GM23338 (cell line): ENCODE measurements around the gene CHMP3. TPM values are rescaled to one million over a fixed set of nuclear protein-coding genes. Genes with fewer than 3 reads are reported as not detected.

Experiments
- ATAC-seq: fragments of 200-7000 bp; cut with Tn5 transposase; 3 replicates; pipeline ENCODE4 v1.9.1; 2020
- DNase-seq: peaks from one replicate; pipeline ENCODE4 v3.0.0-alpha.2; 2015; ENCODE audit warnings: low spot score
- H2AFZ ChIP-seq: fragments of 200-600 bp; sonication (generic); 2 replicates; pipeline ENCODE4 v1.8.0; 2016; ENCODE audit warnings: antibody characterized with exemption, mild to moderate bottlenecking, moderate library complexity
- H3F3A ChIP-seq: fragments of 200-600 bp; sonication (generic); replicated peaks from 2 replicates; pipeline ENCODE4 v1.8.0; 2017; ENCODE audit warnings: antibody characterized with exemption, mixed run types, low read depth
- H3K27ac ChIP-seq: fragments of 200-600 bp; sonication (generic); 2 replicates; pipeline ENCODE4 v1.6.1; 2016; ENCODE audit warnings: low read depth
- H3K27me3 ChIP-seq: fragments of 200-600 bp; sonication (generic); 2 replicates; pipeline ENCODE4 v1.8.0; 2016; ENCODE audit warnings: mild to moderate bottlenecking, mixed run types, moderate library complexity; ENCODE audit not compliant: insufficient read depth
- H3K36me3 ChIP-seq: fragments of 200-600 bp; sonication (generic); 2 replicates; pipeline ENCODE4 v1.8.0; 2016; ENCODE audit warnings: mild to moderate bottlenecking; ENCODE audit not compliant: insufficient read depth
- H3K4me1 ChIP-seq: fragments of 200-600 bp; sonication (generic); 2 replicates; pipeline ENCODE4 v1.8.0; 2016; ENCODE audit warnings: mild to moderate bottlenecking, moderate library complexity; ENCODE audit not compliant: insufficient read depth
- H3K4me2 ChIP-seq: fragments of 200-600 bp; sonication (generic); 2 replicates; pipeline ENCODE4 v1.7.1; 2017; ENCODE audit warnings: mixed run types
- H3K4me3 ChIP-seq: fragments of 200-600 bp; sonication (generic); 2 replicates; pipeline ENCODE4 v1.6.1; 2016; ENCODE audit warnings: mixed run types
- H3K79me2 ChIP-seq: fragments of 200-600 bp; sonication (generic); replicated peaks from 2 replicates; pipeline ENCODE4 v1.8.0; 2017; ENCODE audit warnings: mild to moderate bottlenecking; ENCODE audit not compliant: insufficient read depth
- H3K9me2 ChIP-seq: fragments of 200-600 bp; sonication (generic); 2 replicates; pipeline ENCODE4 v1.8.0; 2017; ENCODE audit not compliant: insufficient read depth
- H4K20me1 ChIP-seq: fragments of 200-600 bp; sonication (generic); replicated peaks from 2 replicates; pipeline ENCODE4 v1.8.0; 2017; ENCODE audit warnings: mild to moderate bottlenecking; ENCODE audit not compliant: insufficient read depth
- H3K27ac Mint-ChIP-seq: 2 replicates; pipeline ENCODE4 v1.8.0; 2020; ENCODE audit warnings: inconsistent platforms, mild to moderate bottlenecking, moderate library complexity, mixed read lengths
- H3K27me3 Mint-ChIP-seq: 3 replicates; pipeline ENCODE4 v1.8.0; 2022; ENCODE audit warnings: low read depth, mild to moderate bottlenecking, moderate library complexity, mixed read lengths, inconsistent platforms; ENCODE audit not compliant: insufficient read depth, poor library complexity
- H3K36me3 Mint-ChIP-seq: 3 replicates; pipeline ENCODE4 v1.8.0; 2021; ENCODE audit warnings: low read depth, mild to moderate bottlenecking, inconsistent platforms, moderate library complexity, mixed read lengths
- H3K4me1 Mint-ChIP-seq: 3 replicates; pipeline ENCODE4 v1.8.0; 2020; ENCODE audit warnings: mild to moderate bottlenecking, inconsistent platforms, mixed read lengths
- H3K4me3 Mint-ChIP-seq: 3 replicates; pipeline ENCODE4 v1.8.0; 2021; ENCODE audit warnings: moderate library complexity, mild to moderate bottlenecking, inconsistent platforms, mixed read lengths
- H3K9me3 Mint-ChIP-seq: 3 replicates; pipeline ENCODE4 v1.8.0; 2020; ENCODE audit warnings: moderate library complexity, mild to moderate bottlenecking, inconsistent platforms, mixed read lengths
- CREB1 ChIP-seq: fragments of 250-450 bp; sonication (Bioruptor Pico); IDR thresholded peaks from 2 replicates; pipeline ENCODE4 v1.5.0; 2020; ENCODE audit warnings: low read depth, mild to moderate bottlenecking, moderate library complexity
- EZH2 ChIP-seq: fragments of 200-600 bp; sonication (generic); IDR thresholded peaks from one replicate; pipeline ENCODE4 v1.8.0; 2017; ENCODE audit warnings: antibody characterized with exemption, mild to moderate bottlenecking, low read depth; ENCODE audit not compliant: unreplicated experiment
- EZH2phosphoT487 ChIP-seq: fragments of 200-600 bp; sonication (generic); IDR thresholded peaks from one replicate; pipeline ENCODE4 v1.8.1; 2018; ENCODE audit warnings: antibody characterized with exemption; ENCODE audit not compliant: unreplicated experiment
- JUNB ChIP-seq: IDR thresholded peaks from one replicate; pipeline ENCODE4 v1.6.1; 2016; ENCODE audit warnings: antibody characterized with exemption; ENCODE audit not compliant: unreplicated experiment
- NANOG ChIP-seq: IDR thresholded peaks from 2 replicates; pipeline ENCODE4 v1.6.1; 2016; ENCODE audit warnings: antibody characterized with exemption, borderline replicate concordance
- POLR2AphosphoS5 ChIP-seq: IDR thresholded peaks from 2 replicates; pipeline ENCODE4 v1.6.1; 2016; ENCODE audit warnings: antibody characterized with exemption, low read depth
- STAT1 ChIP-seq: IDR thresholded peaks from one replicate; pipeline ENCODE4 v1.6.1; 2016; ENCODE audit warnings: antibody characterized with exemption; ENCODE audit not compliant: unreplicated experiment
- ZNF114 ChIP-seq: fragments of 250-450 bp; sonication (Bioruptor Pico); IDR thresholded peaks from 2 replicates; pipeline ENCODE4 v1.5.0; 2020; ENCODE audit warnings: mild to moderate bottlenecking, moderate library complexity
- ZNF331 ChIP-seq: fragments of 250-450 bp; sonication (Bioruptor Pico); IDR thresholded peaks from 2 replicates; pipeline ENCODE4 v1.5.0; 2020; ENCODE audit warnings: low read depth, mild to moderate bottlenecking, moderate library complexity
- polyA plus RNA-seq: library from polyadenylated mRNA; unstranded; fragments of >200 nt; fragmentation: Nextera tagmentation; extraction: Ambion mirVana; gene quantifications from 2 replicates; pipeline ENCODE4 v1.2.1, GENCODE V29; 2016
- total RNA-seq: library from RNA; depleted of rRNA; stranded (reverse); fragments of >200 nt; shearing (Covaris generic); gene quantifications from 2 replicates; pipeline ENCODE4 v1.2.3, GENCODE V29; 2014
- TF ChIP-seq, protein P1 (sequence below): IDR thresholded peaks from one replicate; pipeline ENCODE4 v1.6.1; 2018; ENCODE audit warnings: antibody characterized with exemption; ENCODE audit not compliant: unreplicated experiment
- TF ChIP-seq, protein P2 (sequence below): IDR thresholded peaks from 2 replicates; pipeline ENCODE4 v1.6.1; 2016; ENCODE audit warnings: antibody characterized with exemption
- TF ChIP-seq, protein P3 (sequence below), 2 experiments: fragments of 200-600 bp in 1 of 2; sonication (generic) in 1 of 2; conservative IDR thresholded peaks; 2 replicates each; pipeline versions ENCODE4 v1.5.1 to v1.6.1; 2016 to 2017; ENCODE audit warnings: antibody characterized with exemption in 2 of 2, low read depth in 2 of 2, mild to moderate bottlenecking in 2 of 2, moderate library complexity in 1 of 2
- TF ChIP-seq, protein P4 (sequence below): fragments of 250-450 bp; sonication (Bioruptor Pico); IDR thresholded peaks from 2 replicates; pipeline ENCODE4 v1.5.0; 2020; ENCODE audit warnings: mild to moderate bottlenecking, moderate library complexity

CHMP3 gene
- total and polyA plus RNA-seq, 2 experiments from 2014 or later, result 15.5 to 15.6 TPM

DNA sequence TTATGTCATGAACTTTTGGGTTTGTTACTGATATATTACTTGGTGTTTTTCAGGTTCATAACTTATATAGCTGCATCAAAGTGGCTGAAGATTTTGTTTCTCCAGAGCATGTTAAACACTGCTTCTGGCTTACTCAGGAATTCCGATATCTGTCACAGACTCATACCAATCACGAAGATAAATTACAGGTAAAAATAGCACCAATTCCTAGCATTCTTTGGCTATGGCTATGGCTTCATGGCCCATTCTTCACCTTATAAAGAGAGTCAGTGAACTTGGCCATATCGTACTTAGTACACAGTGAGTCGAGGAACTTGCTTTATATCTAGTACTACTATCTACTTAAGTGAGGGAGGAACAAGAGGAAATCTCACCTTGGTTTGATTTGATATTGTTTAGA lies 72.2 kb downstream of the CHMP3 start:
- H3K4me1 ChIP-seq, result no peaks in the 10 kb centered on the region
- no peak overlapping the region for H2AFZ ChIP-seq
- H3K9me3 Mint-ChIP-seq, result peaks cover 13% of the 10 kb centered on the region; the same call in 2 of the 3 replicates
- H3K36me3 Mint-ChIP-seq, result peaks cover 66% of the 10 kb centered on the region
- no peak for ATAC-seq
- no peak overlapping the region for H3K27ac Mint-ChIP-seq
- TF ChIP-seq, protein P1, sequence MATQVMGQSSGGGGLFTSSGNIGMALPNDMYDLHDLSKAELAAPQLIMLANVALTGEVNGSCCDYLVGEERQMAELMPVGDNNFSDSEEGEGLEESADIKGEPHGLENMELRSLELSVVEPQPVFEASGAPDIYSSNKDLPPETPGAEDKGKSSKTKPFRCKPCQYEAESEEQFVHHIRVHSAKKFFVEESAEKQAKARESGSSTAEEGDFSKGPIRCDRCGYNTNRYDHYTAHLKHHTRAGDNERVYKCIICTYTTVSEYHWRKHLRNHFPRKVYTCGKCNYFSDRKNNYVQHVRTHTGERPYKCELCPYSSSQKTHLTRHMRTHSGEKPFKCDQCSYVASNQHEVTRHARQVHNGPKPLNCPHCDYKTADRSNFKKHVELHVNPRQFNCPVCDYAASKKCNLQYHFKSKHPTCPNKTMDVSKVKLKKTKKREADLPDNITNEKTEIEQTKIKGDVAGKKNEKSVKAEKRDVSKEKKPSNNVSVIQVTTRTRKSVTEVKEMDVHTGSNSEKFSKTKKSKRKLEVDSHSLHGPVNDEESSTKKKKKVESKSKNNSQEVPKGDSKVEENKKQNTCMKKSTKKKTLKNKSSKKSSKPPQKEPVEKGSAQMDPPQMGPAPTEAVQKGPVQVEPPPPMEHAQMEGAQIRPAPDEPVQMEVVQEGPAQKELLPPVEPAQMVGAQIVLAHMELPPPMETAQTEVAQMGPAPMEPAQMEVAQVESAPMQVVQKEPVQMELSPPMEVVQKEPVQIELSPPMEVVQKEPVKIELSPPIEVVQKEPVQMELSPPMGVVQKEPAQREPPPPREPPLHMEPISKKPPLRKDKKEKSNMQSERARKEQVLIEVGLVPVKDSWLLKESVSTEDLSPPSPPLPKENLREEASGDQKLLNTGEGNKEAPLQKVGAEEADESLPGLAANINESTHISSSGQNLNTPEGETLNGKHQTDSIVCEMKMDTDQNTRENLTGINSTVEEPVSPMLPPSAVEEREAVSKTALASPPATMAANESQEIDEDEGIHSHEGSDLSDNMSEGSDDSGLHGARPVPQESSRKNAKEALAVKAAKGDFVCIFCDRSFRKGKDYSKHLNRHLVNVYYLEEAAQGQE, result no peak
- TF ChIP-seq JUNB (no peak), STAT1 (no peak), ZNF114 (CRISPR knock-in tag) (no peak), ZNF331 (CRISPR knock-in tag) (no peak), EZH2 (no peak), NANOG (no peak), EZH2phosphoT487 (no peak), CREB1 (CRISPR knock-in tag) (no peak), POLR2AphosphoS5 (no peak)
- TF ChIP-seq, protein P2, sequence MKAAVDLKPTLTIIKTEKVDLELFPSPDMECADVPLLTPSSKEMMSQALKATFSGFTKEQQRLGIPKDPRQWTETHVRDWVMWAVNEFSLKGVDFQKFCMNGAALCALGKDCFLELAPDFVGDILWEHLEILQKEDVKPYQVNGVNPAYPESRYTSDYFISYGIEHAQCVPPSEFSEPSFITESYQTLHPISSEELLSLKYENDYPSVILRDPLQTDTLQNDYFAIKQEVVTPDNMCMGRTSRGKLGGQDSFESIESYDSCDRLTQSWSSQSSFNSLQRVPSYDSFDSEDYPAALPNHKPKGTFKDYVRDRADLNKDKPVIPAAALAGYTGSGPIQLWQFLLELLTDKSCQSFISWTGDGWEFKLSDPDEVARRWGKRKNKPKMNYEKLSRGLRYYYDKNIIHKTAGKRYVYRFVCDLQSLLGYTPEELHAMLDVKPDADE, result no peak
- TF ChIP-seq, protein P3, sequence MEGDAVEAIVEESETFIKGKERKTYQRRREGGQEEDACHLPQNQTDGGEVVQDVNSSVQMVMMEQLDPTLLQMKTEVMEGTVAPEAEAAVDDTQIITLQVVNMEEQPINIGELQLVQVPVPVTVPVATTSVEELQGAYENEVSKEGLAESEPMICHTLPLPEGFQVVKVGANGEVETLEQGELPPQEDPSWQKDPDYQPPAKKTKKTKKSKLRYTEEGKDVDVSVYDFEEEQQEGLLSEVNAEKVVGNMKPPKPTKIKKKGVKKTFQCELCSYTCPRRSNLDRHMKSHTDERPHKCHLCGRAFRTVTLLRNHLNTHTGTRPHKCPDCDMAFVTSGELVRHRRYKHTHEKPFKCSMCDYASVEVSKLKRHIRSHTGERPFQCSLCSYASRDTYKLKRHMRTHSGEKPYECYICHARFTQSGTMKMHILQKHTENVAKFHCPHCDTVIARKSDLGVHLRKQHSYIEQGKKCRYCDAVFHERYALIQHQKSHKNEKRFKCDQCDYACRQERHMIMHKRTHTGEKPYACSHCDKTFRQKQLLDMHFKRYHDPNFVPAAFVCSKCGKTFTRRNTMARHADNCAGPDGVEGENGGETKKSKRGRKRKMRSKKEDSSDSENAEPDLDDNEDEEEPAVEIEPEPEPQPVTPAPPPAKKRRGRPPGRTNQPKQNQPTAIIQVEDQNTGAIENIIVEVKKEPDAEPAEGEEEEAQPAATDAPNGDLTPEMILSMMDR (conservative IDR thresholded peaks at IDR 0.05; ENCODE audit: low read depth in 2 of 2), result no peak
- TF ChIP-seq, protein P4, sequence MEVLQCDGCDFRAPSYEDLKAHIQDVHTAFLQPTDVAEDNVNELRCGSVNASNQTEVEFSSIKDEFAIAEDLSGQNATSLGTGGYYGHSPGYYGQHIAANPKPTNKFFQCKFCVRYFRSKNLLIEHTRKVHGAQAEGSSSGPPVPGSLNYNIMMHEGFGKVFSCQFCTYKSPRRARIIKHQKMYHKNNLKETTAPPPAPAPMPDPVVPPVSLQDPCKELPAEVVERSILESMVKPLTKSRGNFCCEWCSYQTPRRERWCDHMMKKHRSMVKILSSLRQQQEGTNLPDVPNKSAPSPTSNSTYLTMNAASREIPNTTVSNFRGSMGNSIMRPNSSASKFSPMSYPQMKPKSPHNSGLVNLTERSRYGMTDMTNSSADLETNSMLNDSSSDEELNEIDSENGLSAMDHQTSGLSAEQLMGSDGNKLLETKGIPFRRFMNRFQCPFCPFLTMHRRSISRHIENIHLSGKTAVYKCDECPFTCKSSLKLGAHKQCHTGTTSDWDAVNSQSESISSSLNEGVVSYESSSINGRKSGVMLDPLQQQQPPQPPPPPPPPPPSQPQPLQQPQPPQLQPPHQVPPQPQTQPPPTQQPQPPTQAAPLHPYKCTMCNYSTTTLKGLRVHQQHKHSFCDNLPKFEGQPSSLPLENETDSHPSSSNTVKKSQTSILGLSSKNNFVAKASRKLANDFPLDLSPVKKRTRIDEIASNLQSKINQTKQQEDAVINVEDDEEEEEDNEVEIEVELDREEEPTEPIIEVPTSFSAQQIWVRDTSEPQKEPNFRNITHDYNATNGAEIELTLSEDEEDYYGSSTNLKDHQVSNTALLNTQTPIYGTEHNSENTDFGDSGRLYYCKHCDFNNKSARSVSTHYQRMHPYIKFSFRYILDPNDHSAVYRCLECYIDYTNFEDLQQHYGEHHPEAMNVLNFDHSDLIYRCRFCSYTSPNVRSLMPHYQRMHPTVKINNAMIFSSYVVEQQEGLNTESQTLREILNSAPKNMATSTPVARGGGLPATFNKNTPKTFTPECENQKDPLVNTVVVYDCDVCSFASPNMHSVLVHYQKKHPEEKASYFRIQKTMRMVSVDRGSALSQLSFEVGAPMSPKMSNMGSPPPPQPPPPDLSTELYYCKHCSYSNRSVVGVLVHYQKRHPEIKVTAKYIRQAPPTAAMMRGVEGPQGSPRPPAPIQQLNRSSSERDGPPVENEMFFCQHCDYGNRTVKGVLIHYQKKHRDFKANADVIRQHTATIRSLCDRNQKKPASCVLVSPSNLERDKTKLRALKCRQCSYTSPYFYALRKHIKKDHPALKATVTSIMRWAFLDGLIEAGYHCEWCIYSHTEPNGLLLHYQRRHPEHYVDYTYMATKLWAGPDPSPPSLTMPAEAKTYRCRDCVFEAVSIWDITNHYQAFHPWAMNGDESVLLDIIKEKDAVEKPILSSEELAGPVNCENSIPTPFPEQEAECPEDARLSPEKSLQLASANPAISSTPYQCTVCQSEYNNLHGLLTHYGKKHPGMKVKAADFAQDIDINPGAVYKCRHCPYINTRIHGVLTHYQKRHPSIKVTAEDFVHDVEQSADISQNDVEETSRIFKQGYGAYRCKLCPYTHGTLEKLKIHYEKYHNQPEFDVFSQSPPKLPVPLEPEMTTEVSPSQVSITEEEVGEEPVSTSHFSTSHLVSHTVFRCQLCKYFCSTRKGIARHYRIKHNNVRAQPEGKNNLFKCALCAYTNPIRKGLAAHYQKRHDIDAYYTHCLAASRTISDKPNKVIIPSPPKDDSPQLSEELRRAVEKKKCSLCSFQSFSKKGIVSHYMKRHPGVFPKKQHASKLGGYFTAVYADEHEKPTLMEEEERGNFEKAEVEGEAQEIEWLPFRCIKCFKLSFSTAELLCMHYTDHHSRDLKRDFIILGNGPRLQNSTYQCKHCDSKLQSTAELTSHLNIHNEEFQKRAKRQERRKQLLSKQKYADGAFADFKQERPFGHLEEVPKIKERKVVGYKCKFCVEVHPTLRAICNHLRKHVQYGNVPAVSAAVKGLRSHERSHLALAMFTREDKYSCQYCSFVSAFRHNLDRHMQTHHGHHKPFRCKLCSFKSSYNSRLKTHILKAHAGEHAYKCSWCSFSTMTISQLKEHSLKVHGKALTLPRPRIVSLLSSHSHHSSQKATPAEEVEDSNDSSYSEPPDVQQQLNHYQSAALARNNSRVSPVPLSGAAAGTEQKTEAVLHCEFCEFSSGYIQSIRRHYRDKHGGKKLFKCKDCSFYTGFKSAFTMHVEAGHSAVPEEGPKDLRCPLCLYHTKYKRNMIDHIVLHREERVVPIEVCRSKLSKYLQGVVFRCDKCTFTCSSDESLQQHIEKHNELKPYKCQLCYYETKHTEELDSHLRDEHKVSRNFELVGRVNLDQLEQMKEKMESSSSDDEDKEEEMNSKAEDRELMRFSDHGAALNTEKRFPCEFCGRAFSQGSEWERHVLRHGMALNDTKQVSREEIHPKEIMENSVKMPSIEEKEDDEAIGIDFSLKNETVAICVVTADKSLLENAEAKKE (CRISPR knock-in tag), result no peak
- H3K4me3 Mint-ChIP-seq, result no peak overlapping the region
- H3F3A ChIP-seq, result no peaks in the 10 kb centered on the region
- no peaks in the 10 kb centered on the region for H3K9me2 ChIP-seq
- H3K27me3 ChIP-seq, result no peaks in the 10 kb centered on the region
- no peak for DNase-seq
- H3K79me2 ChIP-seq, result no peaks in the 10 kb centered on the region
- no peaks in the 10 kb centered on the region for H3K4me1 Mint-ChIP-seq
- H3K4me2 ChIP-seq, result no peak overlapping the region
- no peak overlapping the region for H3K27ac ChIP-seq
- H4K20me1 ChIP-seq, result no peaks in the 10 kb centered on the region
- no peaks in the 10 kb centered on the region for H3K27me3 Mint-ChIP-seq
- peaks cover 17% of the 10 kb centered on the region; the same call in 1 of the 2 replicates for H3K36me3 ChIP-seq
- no peak overlapping the region for H3K4me3 ChIP-seq
